GM10847 (cell line): Measurements from ENCODE around the gene LRRC58.

Experiments used
- POLR2A ChIP-seq: IDR thresholded peaks from 2 replicates; pipeline ENCODE4 v1.6.1; 2011; ENCODE audit not compliant: insufficient read length; ENCODE audit errors: extremely low read depth

Gene LRRC58

DNA sequence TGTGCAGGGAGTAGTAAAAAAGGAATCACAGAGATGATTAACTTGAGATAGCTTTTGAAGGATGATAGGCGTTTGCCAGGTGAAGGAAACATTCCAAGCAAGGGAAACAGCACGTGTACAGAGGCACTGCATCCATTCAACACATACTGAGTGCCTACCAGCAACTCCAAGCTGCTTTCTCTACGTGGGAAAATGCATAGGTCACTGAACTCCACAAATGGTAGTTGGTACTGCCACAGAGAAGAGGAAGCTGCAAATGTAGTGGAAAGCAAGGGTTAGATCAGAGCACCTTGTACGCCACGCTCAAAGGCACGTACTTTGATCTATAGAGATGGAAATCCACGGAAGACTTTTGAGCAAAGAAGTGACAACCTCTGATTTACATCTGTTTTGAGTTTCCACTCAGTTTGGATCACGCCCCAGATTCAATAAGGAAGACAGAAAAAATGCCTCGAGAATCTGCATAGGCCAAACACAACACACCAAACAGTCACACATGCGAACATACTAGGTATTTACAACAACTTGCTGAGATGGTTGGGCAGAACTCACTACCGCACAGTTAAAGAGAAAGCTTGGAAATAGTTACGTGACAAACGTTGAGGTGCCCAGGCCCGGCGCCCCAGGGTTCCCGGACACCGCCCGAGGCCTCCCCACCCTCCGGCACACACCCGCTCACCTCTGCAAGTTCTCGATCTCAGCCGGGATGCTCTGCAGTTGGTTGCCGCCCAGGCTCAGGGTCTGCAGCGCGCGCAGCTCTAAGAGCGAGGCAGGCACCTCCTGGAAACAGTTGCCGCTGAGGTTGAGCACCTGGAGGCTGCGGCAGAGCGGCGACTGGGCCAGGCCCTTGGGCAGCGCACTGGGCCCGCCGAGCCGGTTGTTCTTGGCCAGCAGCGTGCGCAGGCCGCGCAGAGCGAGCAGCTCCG, 826 bp downstream of the LRRC58 start:
- TF ChIP-seq POLR2A, result no peak

DNA sequence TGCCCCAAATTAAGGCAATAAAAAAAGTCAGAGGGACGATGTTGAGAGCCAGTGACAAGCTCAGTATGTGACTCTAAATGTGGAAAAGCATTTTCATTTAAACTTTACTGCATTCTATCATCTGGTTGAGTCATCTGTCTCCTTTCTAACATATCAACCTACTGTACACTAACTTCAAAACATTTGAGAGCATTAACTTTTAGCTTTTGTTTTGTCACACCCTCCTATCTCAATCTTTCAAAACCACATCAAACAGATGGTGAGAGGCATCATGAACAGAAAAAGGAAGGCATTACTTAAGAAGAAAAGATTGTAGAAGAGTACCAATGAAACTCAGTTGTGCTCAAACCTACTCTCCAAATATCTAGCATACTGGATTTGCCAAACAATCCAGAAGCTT, 4.8 kb downstream of the LRRC58 start:
- TF ChIP-seq POLR2A, result no peak

DNA sequence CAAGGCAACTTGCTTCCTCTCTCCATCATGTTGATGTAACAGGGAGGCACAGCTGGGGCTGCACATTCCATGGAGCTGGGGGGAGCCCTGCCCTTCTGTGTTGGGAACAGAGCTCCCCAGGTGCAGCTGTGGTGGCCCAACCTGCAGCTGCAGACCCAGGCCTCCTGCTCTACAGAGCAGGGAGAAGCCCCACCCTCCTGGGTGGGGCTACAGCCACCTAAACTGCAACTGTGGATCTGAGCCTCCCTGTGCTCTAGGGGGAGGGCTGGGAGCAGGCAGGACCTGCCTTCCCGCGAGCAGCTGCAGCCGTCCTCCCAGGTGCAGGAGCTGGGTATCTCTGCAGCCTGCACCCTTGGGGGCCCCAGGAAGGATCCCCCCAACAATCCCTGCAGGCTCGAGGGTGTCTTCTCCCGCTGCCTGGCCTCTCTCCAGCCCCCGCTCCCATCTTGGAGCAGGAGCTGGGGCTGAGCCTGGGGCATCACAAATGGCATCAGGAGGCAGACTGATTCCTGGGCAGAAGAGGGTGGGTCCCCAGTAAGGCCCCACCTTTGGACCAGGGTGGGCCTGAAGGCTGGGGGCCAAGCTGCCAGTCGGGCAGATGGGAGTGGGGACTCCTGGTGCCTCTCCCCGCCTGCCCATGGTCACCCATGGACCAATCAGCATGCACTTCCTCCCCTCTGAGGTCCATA, 7.4 kb downstream of the LRRC58 start:
- TF ChIP-seq POLR2A, result no peak

DNA sequence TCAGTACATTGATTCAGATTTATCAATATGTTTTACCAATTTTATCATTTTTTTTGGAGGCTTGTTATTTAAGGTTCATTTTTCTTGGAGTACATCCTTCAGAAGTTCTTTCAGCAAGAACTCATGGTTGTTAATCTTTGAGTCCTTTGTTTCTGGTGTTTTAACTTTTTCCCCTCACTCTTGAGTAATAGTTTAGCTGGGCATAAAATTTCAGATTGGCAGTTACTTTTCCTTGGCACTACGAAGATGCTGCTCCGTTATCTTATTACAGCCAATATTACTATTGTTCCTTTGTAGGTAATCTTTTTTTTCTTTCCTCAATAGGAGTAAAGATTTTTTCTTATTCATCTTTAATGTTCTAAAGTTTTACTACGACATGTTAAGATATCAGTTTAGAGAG, 9.8 kb downstream of the LRRC58 start:
- no peak for TF ChIP-seq POLR2A

DNA sequence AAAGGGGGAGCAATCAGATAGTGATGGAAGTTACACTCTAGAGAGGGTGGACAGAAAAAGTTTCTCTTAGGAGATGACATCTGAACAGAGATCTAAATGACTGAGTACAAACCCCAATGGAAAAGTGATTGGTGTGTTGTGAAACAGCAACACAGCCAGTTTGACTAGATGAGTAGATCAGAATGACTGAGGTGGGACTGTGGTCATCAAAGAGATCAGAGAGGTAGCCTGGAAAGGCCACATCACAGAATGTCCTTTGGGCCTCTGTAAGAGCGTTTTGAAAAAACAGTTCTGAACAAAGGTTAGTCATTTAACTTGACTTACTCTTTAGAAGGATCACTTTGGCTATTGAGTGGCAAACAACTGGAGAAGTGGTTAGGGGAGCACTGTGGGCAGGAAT, 10.6 kb downstream of the LRRC58 start:
- TF ChIP-seq POLR2A, result no peak

DNA sequence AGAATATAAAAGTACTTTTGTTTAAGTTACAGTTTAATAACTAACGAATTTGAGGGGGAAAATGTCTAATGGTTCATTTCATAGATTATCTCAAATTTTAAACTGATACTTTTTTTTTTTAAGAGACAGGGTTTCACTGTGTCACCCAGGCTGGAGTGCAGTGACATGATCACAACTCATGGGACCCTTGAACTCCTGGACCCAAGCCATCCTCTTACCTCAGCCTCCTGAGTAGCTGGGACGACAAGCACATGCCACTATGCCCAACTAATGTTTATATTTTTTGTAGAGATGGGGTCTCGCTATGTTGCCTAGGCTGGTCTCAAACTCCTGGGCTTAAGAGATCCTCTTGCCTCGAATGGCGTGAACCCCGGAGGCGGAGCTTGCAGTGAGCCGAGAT, 16.5 kb downstream of the LRRC58 start:
- no peak for TF ChIP-seq POLR2A

DNA sequence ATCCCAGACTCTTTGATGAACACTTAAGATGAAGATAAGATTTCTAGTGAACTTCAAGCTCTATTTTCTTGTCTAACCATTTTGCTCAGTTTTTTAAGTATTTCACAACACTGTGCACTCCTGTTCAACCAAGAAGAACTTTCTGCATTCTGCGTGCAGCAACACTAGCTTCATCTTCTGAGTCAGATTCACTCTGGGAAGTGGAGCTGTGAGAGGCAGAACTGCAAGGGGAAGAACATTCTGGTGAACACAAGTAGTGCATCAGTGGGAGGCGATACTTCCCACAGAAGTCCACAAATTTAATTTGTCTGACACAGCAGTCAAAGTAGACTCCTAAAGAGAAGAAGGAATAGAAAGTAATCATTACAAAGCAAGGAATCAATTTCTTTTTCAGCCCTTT, 18.1 kb downstream of the LRRC58 start:
- no peak for TF ChIP-seq POLR2A

DNA sequence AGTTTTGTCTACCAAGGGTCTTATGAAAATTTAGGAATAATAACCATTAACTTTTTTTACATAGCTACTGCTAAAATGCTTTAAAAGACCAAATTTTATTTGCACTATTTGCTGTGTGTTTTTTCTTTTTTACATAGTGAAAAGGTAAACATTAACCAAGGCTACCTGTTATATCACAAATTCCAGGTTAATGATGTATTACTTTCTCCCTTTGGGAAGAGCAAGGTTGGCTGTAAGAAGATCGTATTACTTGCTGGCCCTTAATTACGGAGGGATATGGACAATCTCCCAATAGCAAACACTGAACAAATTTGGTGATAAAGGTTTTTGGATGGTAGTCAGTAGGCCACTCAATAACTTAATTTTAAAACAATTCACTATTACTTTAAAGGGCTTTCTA, 22.4 kb downstream of the LRRC58 start:
- TF ChIP-seq POLR2A, result no peak

DNA sequence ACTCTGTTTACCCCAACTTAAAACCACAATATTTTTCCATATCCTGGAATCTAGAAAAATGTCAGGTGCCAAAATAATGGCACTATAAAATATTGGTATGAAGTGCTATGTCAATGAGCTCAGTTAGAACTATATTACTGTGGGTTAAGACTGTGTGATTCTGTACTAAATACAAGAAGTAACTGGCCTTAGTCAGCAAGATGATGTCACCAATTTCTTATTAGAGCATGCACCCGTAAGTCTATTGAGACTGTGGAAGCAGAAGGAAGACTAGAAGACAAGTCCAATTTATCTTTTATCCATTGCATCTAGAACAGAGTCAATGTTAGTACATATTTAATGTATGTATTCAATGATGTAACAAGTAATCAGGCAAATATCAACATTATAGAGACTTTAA, 25.0 kb downstream of the LRRC58 start:
- TF ChIP-seq POLR2A, result no peak

DNA sequence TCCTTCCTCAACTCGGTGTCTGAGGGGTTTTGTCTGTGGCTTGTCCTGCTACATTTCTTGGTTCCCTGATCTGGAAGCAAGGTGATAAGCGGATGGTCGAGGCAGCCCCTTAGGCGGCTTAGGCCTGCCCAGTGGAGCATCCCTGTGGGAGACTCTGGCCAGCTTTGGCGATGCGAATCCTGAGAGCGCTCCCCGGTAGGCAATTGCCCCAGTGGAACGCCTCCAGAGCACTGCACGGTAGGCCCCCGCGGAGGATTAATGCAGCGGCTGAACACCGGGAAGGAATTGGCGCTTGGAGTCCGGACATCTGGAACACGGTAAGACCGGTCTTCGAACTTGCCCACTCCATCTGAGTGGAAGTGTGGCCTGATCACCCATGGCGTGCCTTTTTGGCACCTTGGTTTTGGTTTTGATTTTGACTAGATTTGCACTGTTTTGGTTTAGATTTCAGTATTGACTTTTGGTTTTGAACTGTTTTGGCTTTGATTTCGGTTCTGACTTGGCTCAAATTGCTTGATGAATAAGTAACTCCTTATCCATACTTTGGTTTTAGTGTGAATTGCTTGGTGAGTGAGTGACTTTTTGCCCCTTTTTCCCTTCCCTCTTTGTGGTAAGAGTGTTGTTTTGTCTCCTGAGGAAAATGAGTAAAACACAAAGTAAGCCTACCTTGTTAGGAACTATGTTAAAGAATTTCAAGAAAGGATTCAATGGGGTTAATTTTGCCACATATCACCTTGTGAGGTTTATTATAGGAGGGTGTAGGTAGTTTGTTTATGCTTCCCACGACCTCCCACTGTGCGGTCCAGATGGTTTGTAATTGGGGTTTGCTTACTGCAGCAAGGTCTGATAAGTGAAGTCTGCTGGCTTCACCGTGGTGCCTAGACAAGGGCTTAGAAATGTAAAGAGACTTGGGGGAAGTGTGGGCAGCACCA, 37.0 kb downstream of the LRRC58 start:
- TF ChIP-seq POLR2A, result no peak

DNA sequence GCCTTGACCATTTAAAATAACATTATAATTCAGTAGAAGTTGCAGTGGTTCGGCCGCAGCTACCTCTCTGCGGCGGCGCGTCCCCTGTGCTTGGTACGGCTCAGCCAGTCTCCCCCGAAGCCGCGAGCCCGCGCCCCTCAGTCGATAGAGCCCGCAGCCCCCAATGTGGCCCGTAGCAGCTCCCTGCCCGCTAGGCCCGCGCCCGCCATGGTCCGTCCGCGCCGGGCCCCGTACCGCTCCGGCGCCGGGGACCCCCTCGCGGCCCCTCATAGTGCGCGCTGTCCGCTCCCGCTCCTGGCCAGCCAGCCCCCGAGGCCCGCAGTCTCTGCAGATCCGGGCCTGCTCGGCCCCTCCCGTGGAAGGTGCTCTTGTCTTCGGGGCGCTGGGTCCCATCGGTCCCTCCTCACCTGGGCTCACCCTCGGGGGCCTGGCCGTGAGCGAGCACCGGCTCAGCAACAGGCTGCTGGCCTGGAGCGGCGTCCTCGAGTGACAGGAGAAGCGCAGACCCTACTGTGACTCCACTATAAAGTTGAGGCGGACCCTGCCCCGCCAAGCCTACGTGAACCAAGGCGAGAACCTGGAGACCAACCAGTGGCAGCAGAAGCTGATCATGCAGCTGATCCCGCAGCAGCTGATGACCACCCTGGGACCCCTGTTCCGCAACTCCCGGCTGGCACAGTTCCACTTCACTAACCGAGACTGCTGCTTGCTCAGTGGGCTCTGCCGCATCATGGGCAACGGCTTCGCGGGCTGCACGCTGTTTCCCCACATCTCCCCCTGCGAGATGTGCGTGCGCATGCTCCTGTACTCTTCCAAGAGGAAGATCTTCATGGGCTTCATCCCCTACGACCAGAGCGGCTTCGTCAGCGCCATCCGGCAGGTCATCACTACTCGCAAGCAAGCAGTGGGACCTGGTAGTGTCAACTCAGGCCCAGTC, 42.4 kb downstream of the LRRC58 start:
- TF ChIP-seq POLR2A, result no peak

DNA sequence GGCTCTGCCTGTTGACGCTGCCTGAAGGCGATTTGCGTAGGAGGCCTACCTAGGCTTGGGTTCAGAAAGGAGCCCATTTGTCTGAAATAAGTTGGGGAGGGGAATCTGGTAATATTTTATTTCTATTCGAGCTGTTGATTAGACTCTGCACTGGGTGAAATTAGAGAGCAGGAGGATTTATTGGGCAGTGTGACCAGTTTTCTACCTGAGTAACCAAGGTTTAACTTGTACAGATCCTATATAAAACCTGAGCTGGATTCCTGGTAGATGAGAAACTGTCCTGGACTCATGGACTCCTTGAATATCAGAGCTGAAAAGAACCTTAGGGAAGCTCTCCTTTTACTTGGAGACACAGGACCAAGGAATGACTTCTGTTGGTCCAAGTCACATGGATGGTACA, 44.5 kb downstream of the LRRC58 start:
- TF ChIP-seq POLR2A, result no peak

DNA sequence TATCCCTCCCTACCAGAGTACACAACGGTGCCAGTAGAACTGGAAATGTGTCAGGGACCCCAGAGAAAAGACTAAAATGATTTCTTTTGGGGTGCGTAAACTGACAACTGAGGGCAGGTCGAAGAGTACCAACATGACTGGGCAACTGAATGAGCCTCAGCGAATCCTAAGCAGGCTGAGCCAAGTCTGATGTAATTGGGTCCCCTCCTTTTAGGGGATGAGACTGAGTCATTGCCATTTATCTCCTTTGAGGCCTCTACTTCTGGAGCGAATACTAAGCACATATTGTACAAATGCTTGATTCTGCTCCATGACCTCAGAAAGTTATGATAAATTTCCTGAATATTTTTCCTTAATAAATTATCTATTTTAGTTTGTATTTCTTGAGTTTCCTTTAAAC, 46.8 kb downstream of the LRRC58 start:
- TF ChIP-seq POLR2A, result no peak

DNA sequence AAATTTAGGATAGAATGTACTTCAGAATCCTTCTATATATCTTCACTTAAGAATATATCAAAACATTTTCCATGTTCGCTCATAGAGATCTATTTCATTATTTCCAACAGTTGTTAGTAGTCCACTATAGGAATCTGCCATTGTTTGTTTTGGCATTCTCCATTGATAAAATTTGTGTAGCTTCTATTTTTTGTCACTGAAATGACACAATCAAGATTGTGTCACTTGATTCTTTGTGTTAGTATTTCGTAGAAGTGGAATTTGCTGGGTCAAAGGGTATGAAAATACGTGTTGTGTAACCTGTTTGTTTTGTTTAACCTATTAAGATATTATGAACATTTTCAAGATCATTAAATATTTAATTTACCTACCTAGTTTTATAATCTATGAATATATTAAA, 48.2 kb downstream of the LRRC58 start:
- no peak for TF ChIP-seq POLR2A
